A549 (cell line): ENCODE data around the gene AP5M1.

Experiments used
- CTCF ChIP-seq: fragments of >200 bp; sonication (Bioruptor Twin); formaldehyde crosslinking; IDR thresholded peaks from 3 replicates; pipeline ENCODE4 v1.5.1; 2016
- HMGXB4 ChIP-seq: fragments of 250-450 bp; sonication (Bioruptor Pico); IDR thresholded peaks from 2 replicates; pipeline ENCODE4 v1.5.0; 2021; ENCODE audit warnings: mild to moderate bottlenecking, moderate library complexity, borderline replicate concordance
- NR3C1 ChIP-seq: fragments of >200 bp; sonication (Bioruptor Twin); formaldehyde crosslinking; IDR thresholded peaks from 3 replicates; pipeline ENCODE4 v1.6.1; 2017
- PBX3 ChIP-seq: IDR thresholded peaks from 2 replicates; pipeline ENCODE4 v1.6.1; 2012
- POLR2A ChIP-seq: IDR thresholded peaks from 2 replicates; pipeline ENCODE4 v1.6.1; 2012; ENCODE audit warnings: mild to moderate bottlenecking, low read length
- RCOR1 ChIP-seq: fragments of 150-350 bp; IDR thresholded peaks from 2 replicates; pipeline ENCODE4 v1.6.1; 2014; ENCODE audit warnings: antibody characterized with exemption, low read length, low read depth
- RNF2 ChIP-seq: fragments of 200-600 bp; sonication (generic); IDR thresholded peaks from 2 replicates; pipeline ENCODE4 v1.6.1; 2016; ENCODE audit warnings: low read depth, mild to moderate bottlenecking, antibody characterized with exemption, moderate library complexity, borderline replicate concordance
- SMC3 ChIP-seq: fragments of >200 bp; sonication (Bioruptor Twin); formaldehyde crosslinking; IDR thresholded peaks from 3 replicates; pipeline ENCODE4 v1.6.1; 2018; ENCODE audit warnings: inconsistent platforms

GRCh38 chr14:57261604-57262003 lies 7.2 kb upstream of the AP5M1 start:
- TF ChIP-seq POLR2A (no peak), CTCF (no peak), HMGXB4 (no peak), RCOR1 (no peak), NR3C1 (no peak), SMC3 (no peak), PBX3 (no peak), RNF2 (no peak)
